HepG2 (cell line): Measurements from ENCODE around the gene MID1. TPM values are rescaled to one million over a fixed set of nuclear protein-coding genes. Genes with fewer than 3 reads are reported as not detected.

ENCODE experiments used
- ATAC-seq: fragments of 200-7000 bp; cut with Tn5 transposase; 3 replicates; pipeline ENCODE4 v1.9.1; 2020; ENCODE audit warnings: mild to moderate bottlenecking, moderate library complexity
- BruUV-seq: library from RNA; stranded (reverse); fragments of 400-500 nt; replicated peaks from 2 replicates; lab custom pipeline; 2021; lab: Mats Ljungman, UMichigan
- CTCF ChIA-PET: fragments of 300-600 bp; formaldehyde crosslinking; extraction: SDS; loops from one replicate; lab custom pipeline; 2021; ENCODE audit warnings: low total read pairs, inconsistent platforms, low intra/inter-chr PET ratio; lab: Yijun Ruan, JAX
- POLR2A ChIA-PET: fragments of 350-600 bp; sonication (Branson Sonifier 250); formaldehyde crosslinking; loops from one replicate; lab custom pipeline; 2020; ENCODE audit warnings: antibody characterized with exemption, inconsistent platforms; lab: Yijun Ruan, JAX
- DNase-seq: peaks from one replicate; pipeline ENCODE4 v3.0.0-alpha.2; 2015; ENCODE audit warnings: low spot score
- FAIRE-seq: peaks from 3 replicates; lab custom pipeline; 2011; peaks lifted over from hg19 to GRCh38; lab: Jason Lieb, UNC
- H2AFZ ChIP-seq: one replicate; pipeline ENCODE4 v1.6.1; 2011; ENCODE audit warnings: low read length, inconsistent platforms
- H3K27ac ChIP-seq: fragments of 300-600 bp; 3 replicates; pipeline ENCODE4 v1.8.0; 2011; ENCODE audit warnings: mixed run types, mild to moderate bottlenecking, mixed read lengths, low read length, inconsistent platforms; ENCODE audit not compliant: insufficient read depth; ENCODE audit errors: extremely low read length
- H3K27me3 ChIP-seq, 2 experiments: fragments of 200-600 bp in 1 of 2; 2 replicates in 1 of 2; 3 replicates in 1 of 2; pipeline versions ENCODE4 v1.6.0 to v1.8.0; 2011; ENCODE audit warnings: low read length in 2 of 2, mild to moderate bottlenecking in 2 of 2, moderate library complexity in 2 of 2, inconsistent platforms in 1 of 2; ENCODE audit not compliant: insufficient read depth in 2 of 2, control insufficient read depth in 1 of 2
- H3K36me3 ChIP-seq, 2 experiments: fragments of 200-600 bp in 1 of 2; replicated peaks in 1 of 2; 2 replicates in 1 of 2; 3 replicates in 1 of 2; pipeline versions ENCODE4 v1.5.1 to v1.8.0; 2011; ENCODE audit warnings: low read length in 2 of 2, inconsistent platforms in 1 of 2; ENCODE audit not compliant: insufficient read depth in 2 of 2, control insufficient read depth in 1 of 2
- H3K4me1 ChIP-seq: 2 replicates; pipeline ENCODE4 v1.5.1; 2012; ENCODE audit warnings: low read length, inconsistent platforms; ENCODE audit not compliant: insufficient read depth
- H3K4me2 ChIP-seq: 2 replicates; pipeline ENCODE4 v1.6.0; 2011; ENCODE audit warnings: low read depth, low read length, inconsistent platforms
- H3K4me3 ChIP-seq, 3 experiments: fragments of 200-600 bp in 1 of 3; sonication (generic), shearing (Covaris generic) in 1 of 3; replicated peaks in 1 of 3; 2 replicates each; pipeline ENCODE4 v1.5.1; 2011 to 2016; ENCODE audit warnings: low read length in 3 of 3, inconsistent platforms in 2 of 3, low read depth in 2 of 3, mild to moderate bottlenecking in 2 of 3, control low read depth in 1 of 3, mixed read lengths in 1 of 3; ENCODE audit not compliant: insufficient read depth in 1 of 3
- H3K79me2 ChIP-seq: one replicate; pipeline ENCODE4 v1.6.1; 2011; ENCODE audit warnings: low read length, inconsistent platforms; ENCODE audit not compliant: insufficient read depth
- H3K9ac ChIP-seq: 2 replicates; pipeline ENCODE4 v1.6.0; 2011; ENCODE audit warnings: mild to moderate bottlenecking, low read depth, low read length, inconsistent platforms; ENCODE audit not compliant: insufficient read depth
- H3K9me3 ChIP-seq: 2 replicates; pipeline ENCODE4 v1.5.1; 2012; ENCODE audit warnings: mild to moderate bottlenecking, low read length
- H4K20me1 ChIP-seq: 2 replicates; pipeline ENCODE4 v1.6.0; 2011; ENCODE audit warnings: inconsistent platforms, mild to moderate bottlenecking, low read length, moderate library complexity; ENCODE audit not compliant: insufficient read depth
- ATF5 ChIP-seq: sonication (generic); formaldehyde crosslinking; IDR thresholded peaks from 2 replicates; pipeline ENCODE4 v1.4.0; 2020; ENCODE audit warnings: mild to moderate bottlenecking, low read depth, missing genetic modification reagents
- CERS6 ChIP-seq: sonication (generic); formaldehyde crosslinking; IDR thresholded peaks from 2 replicates; pipeline ENCODE4 v1.5.0; 2020; ENCODE audit warnings: missing genetic modification reagents
- DZIP1 ChIP-seq: sonication (generic); formaldehyde crosslinking; IDR thresholded peaks from 2 replicates; pipeline ENCODE4 v1.5.0; 2020; ENCODE audit warnings: mild to moderate bottlenecking, missing genetic modification reagents
- ETV5 ChIP-seq: IDR thresholded peaks from 2 replicates; pipeline ENCODE4 v1.6.1; 2018; ENCODE audit warnings: missing biosample characterization, missing genetic modification reagents, inconsistent platforms, borderline replicate concordance
- PREB ChIP-seq: sonication (generic); formaldehyde crosslinking; IDR thresholded peaks from 2 replicates; pipeline ENCODE4 v1.4.0; 2020; ENCODE audit warnings: missing genetic modification reagents
- RBAK ChIP-seq: sonication (generic); formaldehyde crosslinking; IDR thresholded peaks from 2 replicates; pipeline ENCODE4 v1.5.1; 2020; ENCODE audit warnings: mild to moderate bottlenecking, missing genetic modification reagents
- SALL2 ChIP-seq: sonication (generic); formaldehyde crosslinking; IDR thresholded peaks from 2 replicates; pipeline ENCODE4 v1.8.1; 2023; ENCODE audit warnings: mild to moderate bottlenecking, missing genetic modification reagents, inconsistent platforms
- SYNCRIP ChIP-seq: fragments of 200-400 bp; formaldehyde crosslinking; IDR thresholded peaks from 2 replicates; pipeline ENCODE4 v1.6.1; 2018; ENCODE audit warnings: mild to moderate bottlenecking, low read depth, low read length; ENCODE audit not compliant: insufficient read depth
- TP53 ChIP-seq: sonication (generic); formaldehyde crosslinking; conservative IDR thresholded peaks from 2 replicates; pipeline ENCODE4 v1.4.0; 2020; ENCODE audit warnings: missing genetic modification reagents
- ZNF333 ChIP-seq: sonication (generic); formaldehyde crosslinking; IDR thresholded peaks from 2 replicates; pipeline ENCODE4 v1.4.0; 2020; ENCODE audit warnings: mild to moderate bottlenecking, missing genetic modification reagents, borderline replicate concordance
- ZNF441 ChIP-seq: sonication (generic); formaldehyde crosslinking; IDR thresholded peaks from 2 replicates; pipeline ENCODE4 v1.7.0; 2021; ENCODE audit warnings: missing genetic modification reagents, borderline replicate concordance
- ZNF605 ChIP-seq: sonication (generic); formaldehyde crosslinking; IDR thresholded peaks from 2 replicates; pipeline ENCODE4 v1.8.0; 2022; ENCODE audit warnings: mild to moderate bottlenecking, missing genetic modification reagents
- ZNF619 ChIP-seq: sonication (generic); formaldehyde crosslinking; IDR thresholded peaks from 2 replicates; pipeline ENCODE4 v1.4.0; 2020; ENCODE audit warnings: mild to moderate bottlenecking, missing genetic modification reagents
- WGBS: methylation state at CpG from one replicate; pipeline ENCODE4 v1.1.6; 2017; ENCODE audit warnings: low lambda C conversion rate; 5-methylcytosine and 5-hydroxymethylcytosine counted together
- in situ Hi-C: cut with HindIII; loops from 2 replicates; pipeline ENCODE4 v1.10.0; 2017; ENCODE audit warnings: low pct_unique_long_range_greater_than_20kb; ENCODE audit not compliant: extremely low pct_ligation_motif_present
- intact Hi-C: fragments of 100-400 bp; cut with micrococcal nuclease; formaldehyde crosslinking; loops from one replicate; pipeline ENCODE4 v1.10.0; 2022; ENCODE audit not compliant: unreplicated experiment
- polyA plus RNA-seq, 8 experiments: library from polyadenylated mRNA; depleted of rRNA in 3 of 8; stranded (reverse) in 7 of 8; unstranded in 1 of 8; fragments of >200 nt; fragmentation: Illumina TruSeq in 4 of 8; extraction: Trizol in 4 of 8; gene quantifications; 2 replicates each; pipeline versions ENCODE4 v1.2.1 to v1.2.3, GENCODE V29; 2011 to 2016; ENCODE audit warnings: low read depth in 4 of 8, missing spikeins in 1 of 8, mixed read lengths in 1 of 8; ENCODE audit not compliant: insufficient read depth in 1 of 8
- total RNA-seq, 5 experiments: library from RNA; depleted of rRNA; stranded (reverse); fragments of >200 nt; fragmentation: Illumina TruSeq; extraction: Trizol; gene quantifications; 2 replicates each; pipeline ENCODE4 v1.2.3, GENCODE V29; 2016; ENCODE audit warnings: low read depth in 1 of 5
- TF ChIP-seq, protein P1 (sequence below): sonication (generic); formaldehyde crosslinking; IDR thresholded peaks from 2 replicates; pipeline ENCODE4 v1.4.0; 2020; ENCODE audit warnings: missing genetic modification reagents
- TF ChIP-seq, protein P2 (sequence below): sonication (generic); formaldehyde crosslinking; IDR thresholded peaks from 2 replicates; pipeline ENCODE4 v1.4.0; 2020; ENCODE audit warnings: missing genetic modification reagents, mild to moderate bottlenecking, borderline replicate concordance

Gene MID1
- total and polyA plus RNA-seq, 2 of the 13 experiments (the other 11 are each of a cell fraction or from before 2014, with no cell fraction given) = 0.86 to 1.1 TPM

DNA sequence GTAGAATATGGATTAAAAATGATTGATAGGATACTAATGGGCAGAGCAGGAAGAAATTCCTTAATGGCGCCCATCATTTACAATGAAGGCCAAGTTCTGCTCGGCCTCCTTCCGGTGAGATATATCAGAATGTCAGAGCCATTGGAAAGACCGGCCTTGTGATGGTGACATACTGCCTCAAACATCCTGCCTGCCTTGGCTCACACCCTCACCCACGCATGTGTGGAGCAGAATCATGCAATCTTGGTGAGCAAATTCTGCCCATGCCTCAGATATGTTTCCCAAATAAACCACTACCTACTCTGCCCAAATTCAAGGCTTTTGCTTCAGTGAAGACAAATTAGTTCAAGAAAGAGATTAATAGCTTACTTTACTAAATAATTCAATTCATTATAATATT lies 163.3 kb downstream of the MID1 start:
- H4K20me1 ChIP-seq = no peaks in the 10 kb centered on the region
- FAIRE-seq (no peak), ATAC-seq (no peak), DNase-seq (no peak)
- ChIA-PET CTCF (no interaction called here), POLR2A (no interaction called here)
- H3K9ac ChIP-seq = no peak overlapping the region
- in situ Hi-C loops = no loop called here
- H3K27ac ChIP-seq = no peak overlapping the region
- H3K4me2 ChIP-seq = no peak overlapping the region
- H3K36me3 ChIP-seq = no peaks in the 10 kb centered on the region
- intact Hi-C loops = no loop called here
- no peaks in the 10 kb centered on the region for H3K79me2 ChIP-seq
- no peaks in the 10 kb centered on the region for H3K4me1 ChIP-seq
- no peaks in the 10 kb centered on the region for H3K9me3 ChIP-seq
- BruUV-seq = no TSS peak
- H3K27me3 ChIP-seq = no peaks in the 10 kb centered on the region
- no peak overlapping the region for H2AFZ ChIP-seq
- 96% methylated on average over 3 of the region's 5 CpGs for WGBS
- H3K4me3 ChIP-seq = no peak overlapping the region
- TF ChIP-seq SALL2 (CRISPR knock-in tag) (no peak), SYNCRIP (no peak), ETV5 (no peak), ZNF333 (no peak), RBAK (CRISPR knock-in tag) (no peak), PREB (CRISPR knock-in tag) (no peak), TP53 (no peak), ATF5 (CRISPR knock-in tag) (no peak), ZNF619 (CRISPR knock-in tag) (no peak), ZNF441 (no peak), DZIP1 (CRISPR knock-in tag) (no peak), ZNF605 (CRISPR knock-in tag) (no peak), CERS6 (CRISPR knock-in tag) (no peak)
- TF ChIP-seq, protein P1, sequence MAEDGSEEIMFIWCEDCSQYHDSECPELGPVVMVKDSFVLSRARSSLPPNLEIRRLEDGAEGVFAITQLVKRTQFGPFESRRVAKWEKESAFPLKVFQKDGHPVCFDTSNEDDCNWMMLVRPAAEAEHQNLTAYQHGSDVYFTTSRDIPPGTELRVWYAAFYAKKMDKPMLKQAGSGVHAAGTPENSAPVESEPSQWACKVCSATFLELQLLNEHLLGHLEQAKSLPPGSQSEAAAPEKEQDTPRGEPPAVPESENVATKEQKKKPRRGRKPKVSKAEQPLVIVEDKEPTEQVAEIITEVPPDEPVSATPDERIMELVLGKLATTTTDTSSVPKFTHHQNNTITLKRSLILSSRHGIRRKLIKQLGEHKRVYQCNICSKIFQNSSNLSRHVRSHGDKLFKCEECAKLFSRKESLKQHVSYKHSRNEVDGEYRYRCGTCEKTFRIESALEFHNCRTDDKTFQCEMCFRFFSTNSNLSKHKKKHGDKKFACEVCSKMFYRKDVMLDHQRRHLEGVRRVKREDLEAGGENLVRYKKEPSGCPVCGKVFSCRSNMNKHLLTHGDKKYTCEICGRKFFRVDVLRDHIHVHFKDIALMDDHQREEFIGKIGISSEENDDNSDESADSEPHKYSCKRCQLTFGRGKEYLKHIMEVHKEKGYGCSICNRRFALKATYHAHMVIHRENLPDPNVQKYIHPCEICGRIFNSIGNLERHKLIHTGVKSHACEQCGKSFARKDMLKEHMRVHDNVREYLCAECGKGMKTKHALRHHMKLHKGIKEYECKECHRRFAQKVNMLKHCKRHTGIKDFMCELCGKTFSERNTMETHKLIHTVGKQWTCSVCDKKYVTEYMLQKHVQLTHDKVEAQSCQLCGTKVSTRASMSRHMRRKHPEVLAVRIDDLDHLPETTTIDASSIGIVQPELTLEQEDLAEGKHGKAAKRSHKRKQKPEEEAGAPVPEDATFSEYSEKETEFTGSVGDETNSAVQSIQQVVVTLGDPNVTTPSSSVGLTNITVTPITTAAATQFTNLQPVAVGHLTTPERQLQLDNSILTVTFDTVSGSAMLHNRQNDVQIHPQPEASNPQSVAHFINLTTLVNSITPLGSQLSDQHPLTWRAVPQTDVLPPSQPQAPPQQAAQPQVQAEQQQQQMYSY = no peak
- TF ChIP-seq, protein P2, sequence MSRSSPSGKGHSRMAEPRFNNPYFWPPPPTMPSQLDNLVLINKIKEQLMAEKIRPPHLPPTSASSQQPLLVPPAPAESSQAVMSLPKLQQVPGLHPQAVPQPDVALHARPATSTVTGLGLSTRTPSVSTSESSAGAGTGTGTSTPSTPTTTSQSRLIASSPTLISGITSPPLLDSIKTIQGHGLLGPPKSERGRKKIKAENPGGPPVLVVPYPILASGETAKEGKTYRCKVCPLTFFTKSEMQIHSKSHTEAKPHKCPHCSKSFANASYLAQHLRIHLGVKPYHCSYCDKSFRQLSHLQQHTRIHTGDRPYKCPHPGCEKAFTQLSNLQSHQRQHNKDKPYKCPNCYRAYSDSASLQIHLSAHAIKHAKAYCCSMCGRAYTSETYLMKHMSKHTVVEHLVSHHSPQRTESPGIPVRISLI (CRISPR knock-in tag) = no peak
